ENCODE measurements around the gene PKNOX1. TPM values are rescaled to one million over a fixed set of nuclear protein-coding genes. Genes with fewer than 3 reads are reported as not detected.
"Not testable (repeated sequence)": the region's sequence is repeated elsewhere in the genome, so short reads cannot be mapped to it uniquely, and the experiment has no call there.

The PKNOX1 gene
- polyA plus RNA-seq (ENCODE audit: insufficient read length in 10 of 10): 10 to 100 TPM; 14.3 to 19.9 (median 17.0) TPM
- long read RNA-seq, donor 1, full-length matches to known transcripts: 2 of 2 reads
- long read RNA-seq, donor 1, partial matches to known transcripts: 0 of 2 reads
- long read RNA-seq, donor 1, other reads (novel, unspliced or antisense): 0 of 2 reads
- long read RNA-seq, donor 2, full-length matches to known transcripts: 3 of 3 reads
- long read RNA-seq, donor 2, partial matches to known transcripts: 0 of 3 reads
- long read RNA-seq, donor 2, other reads (novel, unspliced or antisense): 0 of 3 reads
- long read RNA-seq, donor 3: 0 reads
- long read RNA-seq, donor 4, partial matches to known transcripts: 0 of 1 reads
- long read RNA-seq, donor 4, other reads (novel, unspliced or antisense): 0 of 1 reads
- long read RNA-seq, donor 5, full-length matches to known transcripts: 6 of 85 reads
- long read RNA-seq, donor 5, partial matches to known transcripts: 27 of 85 reads
- long read RNA-seq, donor 5, other reads (novel, unspliced or antisense): 52 of 85 reads
- long read RNA-seq, donor 6, full-length matches to known transcripts: 1 of 1 reads
- long read RNA-seq, donor 6, partial matches to known transcripts: 0 of 1 reads
- long read RNA-seq, donor 6, other reads (novel, unspliced or antisense): 0 of 1 reads
- long read RNA-seq, donor 7: 0 reads
- long read RNA-seq, donor 8, full-length matches to known transcripts: 2 of 2 reads
- long read RNA-seq, donor 8, partial matches to known transcripts: 0 of 2 reads
- long read RNA-seq, donor 8, other reads (novel, unspliced or antisense): 0 of 2 reads
- long read RNA-seq, donor 9: 0 reads

- DNase-seq: peak; percentile 98 to 99 (median 99)
Measured at GRCh38 chr21:42973991-42974831, at the start of gene PKNOX1. Gene PKNOX1, plus strand, starts transcription at chr21:42974562. Its CDS starts 29,820 bp downstream, at chr21:43004382.

GRCh38 chr21:42925114-42925926, 49.0 kb upstream of the PKNOX1 start, which contains the start of gene ERVH48-1:
Gene ERVH48-1, minus strand, starts transcription at chr21:42925630. Its CDS starts 6,624 bp downstream, at chr21:42919006.
- no peak for DNase-seq

GRCh38 chr21:42927474-42928200, 46.7 kb upstream of the PKNOX1 start:
- not testable (repeated sequence) for DNase-seq

- no peak for DNase-seq
Measured at GRCh38 chr21:42929969-42930368, 44.4 kb upstream of the PKNOX1 start.

- DNase-seq: no peak
Measured at GRCh38 chr21:42931560-42932235, 42.7 kb upstream of the PKNOX1 start.

- not testable (repeated sequence) for DNase-seq
Measured at GRCh38 chr21:42932378-42933136, 41.8 kb upstream of the PKNOX1 start.

- peak in 1 of 3 donors; percentile 34 for DNase-seq
Measured at GRCh38 chr21:42933137-42933970, 41.0 kb upstream of the PKNOX1 start.

GRCh38 chr21:42933973-42934372, 40.4 kb upstream of the PKNOX1 start:
- DNase-seq: not testable (repeated sequence)

GRCh38 chr21:42936360-42936759, 38.0 kb upstream of the PKNOX1 start:
- DNase-seq: not testable (repeated sequence)

GRCh38 chr21:42937034-42937940, 37.1 kb upstream of the PKNOX1 start:
- not testable (repeated sequence) for DNase-seq

- peak; percentile 72 to 93 (median 85) for DNase-seq
Measured at GRCh38 chr21:42937960-42938605, 36.3 kb upstream of the PKNOX1 start.

GRCh38 chr21:42938606-42938995, 35.8 kb upstream of the PKNOX1 start:
- DNase-seq: not testable (repeated sequence)

- peak; percentile 95 to 98 (median 98) for DNase-seq
Measured at GRCh38 chr21:42939582-42940413, 34.6 kb upstream of the PKNOX1 start.

- no peak for DNase-seq
Measured at GRCh38 chr21:42941696-42942085, 32.7 kb upstream of the PKNOX1 start.

- DNase-seq: no peak
Measured at GRCh38 chr21:42942244-42942643, 32.1 kb upstream of the PKNOX1 start.
